K562 (cell line): ENCODE data around the gene CARMIL1. TPM values are rescaled to one million over a fixed set of nuclear protein-coding genes. Genes with fewer than 3 reads are reported as not detected.

ENCODE experiments used
- ATAC-seq: fragments of 200-7000 bp; cut with Tn5 transposase; 3 replicates; pipeline ENCODE4 v1.9.1; 2020; ENCODE audit warnings: moderate library complexity
- BruUV-seq: library from RNA; stranded (reverse); fragments of 400-500 nt; replicated peaks from 2 replicates; lab custom pipeline; 2021; lab: Mats Ljungman, UMichigan
- CTCF ChIA-PET: fragments of 300-600 bp; formaldehyde crosslinking; extraction: SDS; loops from one replicate; lab custom pipeline; 2021; ENCODE audit warnings: low intra/inter-chr PET ratio; lab: Yijun Ruan, JAX
- POLR2A ChIA-PET: fragments of 300-600, 350-650 bp; sonication (Branson Sonifier 250); formaldehyde crosslinking; extraction: SDS; loops from one replicate; lab custom pipeline; 2021; ENCODE audit warnings: antibody characterized with exemption, inconsistent platforms; lab: Yijun Ruan, JAX
- DNase-seq, 4 experiments: peaks; one replicate each; pipeline versions ENCODE4 v3.0.0 to v3.0.0-alpha.2; 2011 to 2018; ENCODE audit warnings: low spot score in 3 of 4, mixed read lengths in 3 of 4; ENCODE audit errors: extremely low read depth in 1 of 4
- FAIRE-seq: peaks from 2 replicates; lab custom pipeline; 2011; peaks lifted over from hg19 to GRCh38; lab: Jason Lieb, UNC
- H2AFZ ChIP-seq: 2 replicates; pipeline ENCODE4 v1.6.0; 2011; ENCODE audit warnings: low read depth, low read length, control low read depth, inconsistent platforms
- H3K27ac ChIP-seq: fragments of 200-600 bp; 3 replicates; pipeline ENCODE4 v1.8.0; 2011; ENCODE audit warnings: low read depth, mild to moderate bottlenecking, control low read depth, inconsistent platforms, low read length, moderate library complexity, mixed read lengths; ENCODE audit errors: extremely low read depth
- H3K27me3 ChIP-seq, 2 experiments: fragments of 300-600 bp in 1 of 2; 2 replicates in 1 of 2; 3 replicates in 1 of 2; pipeline versions ENCODE4 v1.6.0 to v1.8.0; 2011; ENCODE audit warnings: inconsistent platforms in 2 of 2, low read length in 2 of 2, mild to moderate bottlenecking in 1 of 2, mixed read lengths in 1 of 2, moderate library complexity in 1 of 2; ENCODE audit not compliant: control insufficient read depth in 2 of 2, insufficient read depth in 2 of 2
- H3K36me3 ChIP-seq: fragments of 300-600 bp; 3 replicates; pipeline ENCODE4 v1.8.0; 2011; ENCODE audit warnings: mild to moderate bottlenecking, low read length, inconsistent platforms; ENCODE audit not compliant: control insufficient read depth, insufficient read depth
- H3K4me1 ChIP-seq, 2 experiments: fragments of 200-600 bp in 1 of 2; replicated peaks in 1 of 2; 2 replicates in 1 of 2; 3 replicates in 1 of 2; pipeline versions ENCODE4 v1.5.1 to v1.8.0; 2011; ENCODE audit warnings: inconsistent platforms in 2 of 2, low read length in 2 of 2, mild to moderate bottlenecking in 1 of 2, mixed read lengths in 1 of 2, moderate library complexity in 1 of 2; ENCODE audit not compliant: control insufficient read depth in 2 of 2, insufficient read depth in 2 of 2
- H3K4me2 ChIP-seq: 2 replicates; pipeline ENCODE4 v1.6.1; 2011; ENCODE audit warnings: low read length, control low read depth, inconsistent platforms, mixed read lengths; ENCODE audit not compliant: insufficient read depth
- H3K4me3 ChIP-seq: fragments of 200-600 bp; sonication (generic), shearing (Covaris generic); 2 replicates; pipeline ENCODE4 v1.5.1; 2016; ENCODE audit warnings: control low read depth, inconsistent platforms
- H3K79me2 ChIP-seq: fragments of 200-600 bp; 3 replicates; pipeline ENCODE4 v1.8.0; 2011; ENCODE audit warnings: low read length, inconsistent platforms; ENCODE audit not compliant: control insufficient read depth, insufficient read depth
- H3K9ac ChIP-seq, 2 experiments: 2 replicates each; pipeline versions ENCODE4 v1.6.0 to v1.6.1; 2011; ENCODE audit warnings: low read depth in 2 of 2, low read length in 2 of 2, control low read depth in 1 of 2, inconsistent platforms in 1 of 2, mild to moderate bottlenecking in 1 of 2, mixed read lengths in 1 of 2; ENCODE audit not compliant: insufficient read depth in 1 of 2
- H3K9me1 ChIP-seq: one replicate; pipeline ENCODE4 v1.6.0; 2011; ENCODE audit warnings: inconsistent platforms, mild to moderate bottlenecking, low read length, moderate library complexity; ENCODE audit not compliant: control insufficient read depth, insufficient read depth
- H3K9me3 ChIP-seq: replicated peaks from 2 replicates; pipeline ENCODE4 v1.5.1; 2011; ENCODE audit warnings: low read depth, low read length, inconsistent platforms; ENCODE audit not compliant: control insufficient read depth, insufficient read depth
- H4K20me1 ChIP-seq: replicated peaks from 2 replicates; pipeline ENCODE4 v1.6.1; 2011; ENCODE audit warnings: low read length, inconsistent platforms, mixed read lengths; ENCODE audit not compliant: control insufficient read depth, insufficient read depth
- ELF2 ChIP-seq: fragments of 250-450 bp; sonication (Bioruptor Pico); IDR thresholded peaks from 2 replicates; pipeline ENCODE4 v1.5.0; 2021; ENCODE audit warnings: mild to moderate bottlenecking
- HINFP ChIP-seq: fragments of 450-650 bp; conservative IDR thresholded peaks from 2 replicates; pipeline ENCODE4 v1.6.1; 2016; ENCODE audit warnings: missing genetic modification characterization, low read depth, mild to moderate bottlenecking, control low read depth, missing compliant biosample characterization
- SMARCB1 ChIP-seq: IDR thresholded peaks from 2 replicates; pipeline ENCODE4 v1.6.1; 2011; ENCODE audit warnings: improper control_type of control experiment, low read depth; ENCODE audit not compliant: insufficient read length
- ZFX ChIP-seq: sonication (generic); formaldehyde crosslinking; IDR thresholded peaks from 2 replicates; pipeline ENCODE4 v1.8.0; 2022; ENCODE audit warnings: mild to moderate bottlenecking, missing genetic modification reagents, moderate library complexity
- ZNF24 ChIP-seq: fragments of 450-650 bp; IDR thresholded peaks from 2 replicates; pipeline ENCODE4 v1.6.1; 2016
- WGBS: fragments of 100-300 bp; shearing (Covaris generic); methylation state at CpG from one replicate; pipeline ENCODE4 v1.1.6; 2016; ENCODE audit warnings: low coverage, mixed read lengths; ENCODE audit not compliant: insufficient coverage; ENCODE audit errors: missing lambda C conversion rate; 5-methylcytosine and 5-hydroxymethylcytosine counted together
- in situ Hi-C: fragments of 300-500 bp; cut with MboI; formaldehyde crosslinking; loops from 4 replicates; pipeline ENCODE4 v1.15.0; 2018; ENCODE audit warnings: inconsistent platforms, mixed read lengths
- intact Hi-C: fragments of 100-400 bp; cut with micrococcal nuclease; formaldehyde crosslinking; loops from 2 replicates; pipeline ENCODE4 v1.14.2; 2022
- polyA plus RNA-seq, 8 experiments: library from polyadenylated mRNA; depleted of rRNA in 4 of 8; stranded (reverse) in 5 of 8; unstranded in 3 of 8; fragments of >200 nt; fragmentation: Nextera tagmentation in 2 of 8; fragmentation: Illumina TruSeq in 1 of 8; extraction: Ambion mirVana in 2 of 8; extraction: Trizol in 1 of 8; gene quantifications; 2 replicates each; pipeline versions ENCODE4 v1.2.1 to v1.2.3, GENCODE V29; 2011 to 2014; ENCODE audit warnings: inconsistent platforms in 1 of 8, missing spikeins in 1 of 8
- total RNA-seq, 7 experiments: library from RNA; depleted of rRNA in 6 of 7; stranded (reverse); fragments of >200 nt in 6 of 7; fragmentation: Illumina TruSeq in 2 of 7; extraction: Trizol in 2 of 7; gene quantifications; 2 replicates each; pipeline versions ENCODE4 v1.2.1 to v1.2.3, GENCODE V29; 2011 to 2021; ENCODE audit warnings: low replicate concordance in 1 of 7

CARMIL1 gene
- total and polyA plus RNA-seq, 9 of the 15 experiments (the other 6 are each of a cell fraction or from before 2014, with no cell fraction given) = 0.04 to 0.32 (median 0.10) TPM; not detected in 1

DNA sequence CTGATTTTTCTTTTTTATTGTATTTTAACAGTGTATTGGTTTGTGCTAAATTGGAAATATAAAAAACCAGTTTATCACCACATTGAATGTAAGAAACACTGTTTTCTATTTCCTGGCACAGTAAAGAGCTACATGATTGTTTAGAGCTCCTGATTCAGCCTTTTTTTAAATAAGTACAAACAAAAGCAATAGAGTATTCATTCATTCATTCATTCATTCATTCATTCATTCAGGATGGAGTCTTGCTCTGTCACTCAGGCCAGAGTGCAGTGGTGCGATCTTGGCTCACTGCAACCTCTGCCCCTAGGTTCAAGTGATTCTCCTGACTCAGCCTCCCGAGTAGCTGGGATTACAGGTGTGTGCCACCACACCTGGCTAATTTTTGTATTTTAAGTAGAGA, 276.0 kb downstream of the CARMIL1 start:
- Histone ChIP-seq H3K36me3 (no peaks in the 10 kb centered on the region), H4K20me1 (no peaks in the 10 kb centered on the region), H3K4me2 (no peak overlapping the region), H3K9me3 (no peaks in the 10 kb centered on the region), H3K27me3 (peaks cover 0 to 5% of the 10 kb centered on the region in 2 experiments; a peak in 3 of 5 replicates), H3K9ac (no peak overlapping the region), H3K4me1 (no peaks in the 10 kb centered on the region), H3K9me1 (no peaks in the 10 kb centered on the region), H3K4me3 (no peak overlapping the region), H2AFZ (no peak overlapping the region), H3K27ac (no peak overlapping the region), H3K79me2 (no peaks in the 10 kb centered on the region)
- ATAC-seq (no peak), DNase-seq (no peak), FAIRE-seq (no peak)
- in situ Hi-C loops = no loop called here
- no peak for TF ChIP-seq HINFP (tag)
- no peak for TF ChIP-seq SMARCB1
- no peak for TF ChIP-seq ELF2
- peak; percentile 59 for TF ChIP-seq ZNF24
- TF ChIP-seq ZFX (CRISPR knock-in tag) = no peak
- no TSS peak for BruUV-seq
- ChIA-PET POLR2A (no interaction called here), CTCF (interaction anchor here (0.8 to 2.0 kb wide), 2 partner anchors 277 to 1030 kb away, joined by 4 to 6 read pairs; no protein-coding TSS in a partner anchor)
- intact Hi-C loops = loop anchor here (5.0 kb wide), 2 partner anchors 63 to 387 kb away; no protein-coding TSS in a partner anchor
- WGBS = 0% methylated on average over 2 of the region's 2 CpGs
